NCI-H146 treated with DMSO at 0.1 percent for 48 hours (cell line): Measurements from ENCODE around the gene ELOVL1.
"Not testable (repeated sequence)": the region's sequence is repeated elsewhere in the genome, so short reads cannot be mapped to it uniquely, and the experiment has no call there.

Experiments used
- DNase-seq: peaks from one replicate; lab custom pipeline; 2025; ENCODE audit not compliant: unreplicated experiment; lab: John Stamatoyannopoulos, UW

Gene ELOVL1

GRCh38 chr1:43382027-43382779, 14.4 kb upstream of the ELOVL1 start:
- DNase-seq = no peak

- no peak for DNase-seq
Measured at GRCh38 chr1:43381612-43382011, 13.8 kb upstream of the ELOVL1 start.

GRCh38 chr1:43379476-43379875, 11.7 kb upstream of the ELOVL1 start:
- no peak for DNase-seq

- no peak for DNase-seq
Measured at GRCh38 chr1:43377831-43378230, 10.0 kb upstream of the ELOVL1 start.

GRCh38 chr1:43376723-43377235, 9.0 kb upstream of the ELOVL1 start:
- no peak for DNase-seq

GRCh38 chr1:43373066-43373940, 5.5 kb upstream of the ELOVL1 start:
- no peak for DNase-seq

- DNase-seq = no peak
Measured at GRCh38 chr1:43372172-43372571, 4.4 kb upstream of the ELOVL1 start.

GRCh38 chr1:43370564-43370963, 2.8 kb upstream of the ELOVL1 start:
- DNase-seq = no peak

GRCh38 chr1:43369779-43370178, 2.0 kb upstream of the ELOVL1 start:
- not testable (repeated sequence) for DNase-seq

GRCh38 chr1:43368646-43369020, 822 bp upstream of the ELOVL1 start:
- no peak for DNase-seq

GRCh38 chr1:43367026-43367903, 546 bp downstream of the ELOVL1 start:
- DNase-seq = no peak

GRCh38 chr1:43366601-43367025, 1.2 kb downstream of the ELOVL1 start:
- DNase-seq = no peak

GRCh38 chr1:43366179-43366578, 1.6 kb downstream of the ELOVL1 start:
- no peak for DNase-seq

- DNase-seq = no peak
Measured at GRCh38 chr1:43365678-43366077, 2.1 kb downstream of the ELOVL1 start.

- DNase-seq = no peak
Measured at GRCh38 chr1:43363935-43364525, 3.8 kb downstream of the ELOVL1 start.

- DNase-seq = no peak
Measured at GRCh38 chr1:43363283-43363934, 4.4 kb downstream of the ELOVL1 start.

GRCh38 chr1:43360616-43361015, 7.2 kb downstream of the ELOVL1 start:
- no peak for DNase-seq

- DNase-seq = no peak
Measured at GRCh38 chr1:43359696-43360095, 8.1 kb downstream of the ELOVL1 start.

- peak; percentile 89 for DNase-seq
Measured at GRCh38 chr1:43358746-43359693, 8.8 kb downstream of the ELOVL1 start, which contains the start of gene CDC20. Gene CDC20, plus strand, starts transcription at chr1:43358981. Its CDS starts 235 bp downstream, at chr1:43359216.
